HG02870 (cell line): ENCODE results near the gene DNAAF5.
A peak's percentile ranks its signal among the peaks of the same experiment; 100 is the strongest.
"Not testable (repeated sequence)": the region's sequence is repeated elsewhere in the genome, so short reads cannot be mapped to it uniquely, and the experiment has no call there.

Experiments
- ATAC-seq: cut with Tn5 transposase; IDR thresholded peaks from one replicate; pipeline ENCODE4 v1.9.1; 2021; ENCODE audit warnings: mild to moderate bottlenecking, moderate library complexity; ENCODE audit not compliant: unreplicated experiment

The DNAAF5 gene

GRCh38 chr7:802500-803242 lies 76.2 kb downstream of the DNAAF5 start:
- ATAC-seq = no peak

GRCh38 chr7:803243-803635 lies 76.7 kb downstream of the DNAAF5 start:
- ATAC-seq = no peak

GRCh38 chr7:803796-804195 lies 77.3 kb downstream of the DNAAF5 start:
- not testable (repeated sequence) for ATAC-seq

GRCh38 chr7:805261-805660 lies 78.8 kb downstream of the DNAAF5 start:
- no peak for ATAC-seq

- no peak for ATAC-seq
Observed at GRCh38 chr7:815284-816216, 89.1 kb downstream of the DNAAF5 start.

GRCh38 chr7:816300-816750 lies 89.8 kb downstream of the DNAAF5 start:
- ATAC-seq = peak; percentile 86

GRCh38 chr7:816751-817671 lies 90.5 kb downstream of the DNAAF5 start:
- peak; percentile 15 for ATAC-seq

GRCh38 chr7:818031-818699 lies 91.7 kb downstream of the DNAAF5 start:
- ATAC-seq = no peak

- ATAC-seq = no peak
Observed at GRCh38 chr7:820341-820740, 93.8 kb downstream of the DNAAF5 start.

GRCh38 chr7:821688-822087 lies 95.2 kb downstream of the DNAAF5 start:
- ATAC-seq = no peak

- ATAC-seq = no peak
Observed at GRCh38 chr7:822692-823276, 96.3 kb downstream of the DNAAF5 start.

GRCh38 chr7:823649-824048 lies 97.2 kb downstream of the DNAAF5 start:
- ATAC-seq = no peak

- ATAC-seq = no peak
Observed at GRCh38 chr7:824081-824480, 97.6 kb downstream of the DNAAF5 start.

GRCh38 chr7:824664-825063 lies 98.2 kb downstream of the DNAAF5 start:
- ATAC-seq = no peak

GRCh38 chr7:825386-825785 lies 98.9 kb downstream of the DNAAF5 start:
- ATAC-seq = no peak

GRCh38 chr7:826230-826917 lies 99.9 kb downstream of the DNAAF5 start:
- no peak for ATAC-seq

- no peak for ATAC-seq
Observed at GRCh38 chr7:828793-829561, 102.5 kb downstream of the DNAAF5 start.

- ATAC-seq = no peak
Observed at GRCh38 chr7:830069-830468, 103.6 kb downstream of the DNAAF5 start.
